ENCODE results near the gene ORM1.

- no peak for TF ChIP-seq EP300 (IDR thresholded peaks at IDR 0.05; ENCODE audit: borderline replicate concordance in 1 of 2, low read depth in 2 of 2, low read length in 2 of 2)
- TF ChIP-seq CTCF (IDR thresholded peaks at IDR 0.05; ENCODE audit: control extremely low read depth in 1 of 3, insufficient read depth in 1 of 3, low read depth in 1 of 3, low read length in 3 of 3) = no peak
- TF ChIP-seq, protein P1, sequence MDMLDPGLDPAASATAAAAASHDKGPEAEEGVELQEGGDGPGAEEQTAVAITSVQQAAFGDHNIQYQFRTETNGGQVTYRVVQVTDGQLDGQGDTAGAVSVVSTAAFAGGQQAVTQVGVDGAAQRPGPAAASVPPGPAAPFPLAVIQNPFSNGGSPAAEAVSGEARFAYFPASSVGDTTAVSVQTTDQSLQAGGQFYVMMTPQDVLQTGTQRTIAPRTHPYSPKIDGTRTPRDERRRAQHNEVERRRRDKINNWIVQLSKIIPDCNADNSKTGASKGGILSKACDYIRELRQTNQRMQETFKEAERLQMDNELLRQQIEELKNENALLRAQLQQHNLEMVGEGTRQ (IDR thresholded peaks at IDR 0.05; ENCODE audit: low read length) = no peak
- no peak for TF ChIP-seq BRCA1 (IDR thresholded peaks at IDR 0.05; ENCODE audit: low read depth, low read length)
- TF ChIP-seq MAX (IDR thresholded peaks at IDR 0.05) = no peak
- no peak for TF ChIP-seq HDAC6 (IDR thresholded peaks at IDR 0.05; ENCODE audit: low read depth, low read length)
- no peak for TF ChIP-seq SP2 (IDR thresholded peaks at IDR 0.05; ENCODE audit: low read length)
- TF ChIP-seq RFX5 (IDR thresholded peaks at IDR 0.05; ENCODE audit: borderline replicate concordance, low read depth, low read length) = no peak
- TF ChIP-seq BCL11A (IDR thresholded peaks at IDR 0.05; ENCODE audit: low read depth in 2 of 2, low read length in 2 of 2) = no peak
Observed at GRCh38 chr9:114375386-114376175, 52.7 kb downstream of the ORM1 start.

Measured in H1 (cell line).